ENCODE results near the gene CFAP58. TPM values are rescaled to one million over a fixed set of nuclear protein-coding genes. Genes with fewer than 3 reads are reported as not detected.

CFAP58 gene
- total and polyA plus RNA-seq, 2 of the 13 experiments (the other 11 are each of a cell fraction or from before 2014, with no cell fraction given): 0.03 TPM; not detected in 1

DNA sequence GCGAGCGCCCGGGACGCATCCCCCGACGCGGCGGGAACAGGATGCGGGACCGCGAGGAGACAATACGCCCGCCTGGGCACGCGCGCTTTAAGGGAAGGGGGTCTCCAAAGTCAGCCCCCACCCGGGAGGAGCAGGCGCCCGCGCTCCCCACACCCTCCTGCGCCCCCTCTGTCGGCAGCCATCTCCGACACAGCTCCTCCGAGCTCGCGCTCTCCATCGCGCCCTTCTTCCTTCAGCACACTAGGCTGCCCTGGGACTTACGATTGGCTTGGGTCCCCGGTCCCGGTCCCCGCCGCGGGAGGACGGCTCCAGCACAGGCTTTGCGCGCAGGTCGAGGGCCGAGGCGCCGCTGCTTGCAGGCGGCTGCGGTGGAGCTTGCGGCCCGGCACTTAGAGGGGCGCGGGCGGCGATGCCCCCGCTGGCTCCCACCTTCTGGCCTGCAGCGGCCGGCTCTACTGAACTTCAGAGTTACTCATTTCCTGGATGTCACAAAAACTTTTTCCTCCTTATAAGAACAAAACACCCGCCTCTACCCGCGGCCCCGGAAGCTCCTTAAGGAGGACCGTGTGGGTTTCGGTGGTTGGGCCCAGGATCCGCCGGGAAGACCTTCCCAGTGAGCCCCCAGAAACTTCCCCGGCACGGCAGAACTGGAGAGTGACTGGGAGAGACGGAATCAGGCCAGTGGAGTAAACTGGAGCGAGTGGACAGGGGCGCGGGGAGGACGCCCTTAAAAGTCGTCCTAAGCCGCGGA, 15.5 kb upstream of the CFAP58 start, which contains the start of gene ITPRIP (continued):
- TF ChIP-seq SALL2 (CRISPR knock-in tag; IDR thresholded peaks at IDR 0.05) (peak; percentile 63; the same call in 1 of the 2 replicates), ZFP62 (CRISPR knock-in tag; IDR thresholded peaks at IDR 0.05) (no peak), MEIS2 (CRISPR knock-in tag; IDR thresholded peaks at IDR 0.05) (no peak), KLF9 (CRISPR knock-in tag; IDR thresholded peaks at IDR 0.05; ENCODE audit: low read depth) (no peak), ZNF720 (CRISPR knock-in tag; IDR thresholded peaks at IDR 0.05) (no peak), BCL6 (CRISPR knock-in tag; IDR thresholded peaks at IDR 0.05) (0 out of 2 replicates have a peak, but pooled peaks have one; percentile 11), GATAD2A (CRISPR knock-in tag; IDR thresholded peaks at IDR 0.05) (peak; percentile 29; the same call in 1 of the 2 replicates), GPN1 (CRISPR knock-in tag; IDR thresholded peaks at IDR 0.05; ENCODE audit: borderline replicate concordance) (no peak), YY1 (IDR thresholded peaks at IDR 0.05; ENCODE audit: insufficient read depth, insufficient replicate concordance, low read depth, low read length) (peak; percentile 25), ZNF225 (CRISPR knock-in tag; IDR thresholded peaks at IDR 0.05) (no peak), ZSCAN29 (CRISPR knock-in tag; conservative IDR thresholded peaks at IDR 0.05) (0 out of 2 replicates have a peak, but pooled peaks have one; percentile 19), ZNF614 (CRISPR knock-in tag; IDR thresholded peaks at IDR 0.05; ENCODE audit: borderline replicate concordance) (no peak), ZNF264 (CRISPR knock-in tag; IDR thresholded peaks at IDR 0.05) (no peak), ZNF773 (CRISPR knock-in tag; IDR thresholded peaks at IDR 0.05; ENCODE audit: borderline replicate concordance) (no peak), ZMYM3 (CRISPR knock-in tag; IDR thresholded peaks at IDR 0.05) (no peak)
- TF ChIP-seq, protein P1, sequence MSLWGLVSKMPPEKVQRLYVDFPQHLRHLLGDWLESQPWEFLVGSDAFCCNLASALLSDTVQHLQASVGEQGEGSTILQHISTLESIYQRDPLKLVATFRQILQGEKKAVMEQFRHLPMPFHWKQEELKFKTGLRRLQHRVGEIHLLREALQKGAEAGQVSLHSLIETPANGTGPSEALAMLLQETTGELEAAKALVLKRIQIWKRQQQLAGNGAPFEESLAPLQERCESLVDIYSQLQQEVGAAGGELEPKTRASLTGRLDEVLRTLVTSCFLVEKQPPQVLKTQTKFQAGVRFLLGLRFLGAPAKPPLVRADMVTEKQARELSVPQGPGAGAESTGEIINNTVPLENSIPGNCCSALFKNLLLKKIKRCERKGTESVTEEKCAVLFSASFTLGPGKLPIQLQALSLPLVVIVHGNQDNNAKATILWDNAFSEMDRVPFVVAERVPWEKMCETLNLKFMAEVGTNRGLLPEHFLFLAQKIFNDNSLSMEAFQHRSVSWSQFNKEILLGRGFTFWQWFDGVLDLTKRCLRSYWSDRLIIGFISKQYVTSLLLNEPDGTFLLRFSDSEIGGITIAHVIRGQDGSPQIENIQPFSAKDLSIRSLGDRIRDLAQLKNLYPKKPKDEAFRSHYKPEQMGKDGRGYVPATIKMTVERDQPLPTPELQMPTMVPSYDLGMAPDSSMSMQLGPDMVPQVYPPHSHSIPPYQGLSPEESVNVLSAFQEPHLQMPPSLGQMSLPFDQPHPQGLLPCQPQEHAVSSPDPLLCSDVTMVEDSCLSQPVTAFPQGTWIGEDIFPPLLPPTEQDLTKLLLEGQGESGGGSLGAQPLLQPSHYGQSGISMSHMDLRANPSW (CRISPR knock-in tag; IDR thresholded peaks at IDR 0.05; ENCODE audit: borderline replicate concordance): no peak
- TF ChIP-seq, protein P2, sequence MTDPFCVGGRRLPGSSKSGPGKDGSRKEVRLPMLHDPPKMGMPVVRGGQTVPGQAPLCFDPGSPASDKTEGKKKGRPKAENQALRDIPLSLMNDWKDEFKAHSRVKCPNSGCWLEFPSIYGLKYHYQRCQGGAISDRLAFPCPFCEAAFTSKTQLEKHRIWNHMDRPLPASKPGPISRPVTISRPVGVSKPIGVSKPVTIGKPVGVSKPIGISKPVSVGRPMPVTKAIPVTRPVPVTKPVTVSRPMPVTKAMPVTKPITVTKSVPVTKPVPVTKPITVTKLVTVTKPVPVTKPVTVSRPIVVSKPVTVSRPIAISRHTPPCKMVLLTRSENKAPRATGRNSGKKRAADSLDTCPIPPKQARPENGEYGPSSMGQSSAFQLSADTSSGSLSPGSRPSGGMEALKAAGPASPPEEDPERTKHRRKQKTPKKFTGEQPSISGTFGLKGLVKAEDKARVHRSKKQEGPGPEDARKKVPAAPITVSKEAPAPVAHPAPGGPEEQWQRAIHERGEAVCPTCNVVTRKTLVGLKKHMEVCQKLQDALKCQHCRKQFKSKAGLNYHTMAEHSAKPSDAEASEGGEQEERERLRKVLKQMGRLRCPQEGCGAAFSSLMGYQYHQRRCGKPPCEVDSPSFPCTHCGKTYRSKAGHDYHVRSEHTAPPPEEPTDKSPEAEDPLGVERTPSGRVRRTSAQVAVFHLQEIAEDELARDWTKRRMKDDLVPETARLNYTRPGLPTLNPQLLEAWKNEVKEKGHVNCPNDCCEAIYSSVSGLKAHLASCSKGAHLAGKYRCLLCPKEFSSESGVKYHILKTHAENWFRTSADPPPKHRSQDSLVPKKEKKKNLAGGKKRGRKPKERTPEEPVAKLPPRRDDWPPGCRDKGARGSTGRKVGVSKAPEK (CRISPR knock-in tag; IDR thresholded peaks at IDR 0.05; ENCODE audit: borderline replicate concordance): peak; percentile 81; the same call in 1 of the 2 replicates
- TF ChIP-seq, protein P3, sequence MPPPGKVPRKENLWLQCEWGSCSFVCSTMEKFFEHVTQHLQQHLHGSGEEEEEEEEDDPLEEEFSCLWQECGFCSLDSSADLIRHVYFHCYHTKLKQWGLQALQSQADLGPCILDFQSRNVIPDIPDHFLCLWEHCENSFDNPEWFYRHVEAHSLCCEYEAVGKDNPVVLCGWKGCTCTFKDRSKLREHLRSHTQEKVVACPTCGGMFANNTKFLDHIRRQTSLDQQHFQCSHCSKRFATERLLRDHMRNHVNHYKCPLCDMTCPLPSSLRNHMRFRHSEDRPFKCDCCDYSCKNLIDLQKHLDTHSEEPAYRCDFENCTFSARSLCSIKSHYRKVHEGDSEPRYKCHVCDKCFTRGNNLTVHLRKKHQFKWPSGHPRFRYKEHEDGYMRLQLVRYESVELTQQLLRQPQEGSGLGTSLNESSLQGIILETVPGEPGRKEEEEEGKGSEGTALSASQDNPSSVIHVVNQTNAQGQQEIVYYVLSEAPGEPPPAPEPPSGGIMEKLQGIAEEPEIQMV (CRISPR knock-in tag; IDR thresholded peaks at IDR 0.05; ENCODE audit: low read depth): 0 out of 2 replicates have a peak, but pooled peaks have one; percentile 25
- TF ChIP-seq, protein P4, sequence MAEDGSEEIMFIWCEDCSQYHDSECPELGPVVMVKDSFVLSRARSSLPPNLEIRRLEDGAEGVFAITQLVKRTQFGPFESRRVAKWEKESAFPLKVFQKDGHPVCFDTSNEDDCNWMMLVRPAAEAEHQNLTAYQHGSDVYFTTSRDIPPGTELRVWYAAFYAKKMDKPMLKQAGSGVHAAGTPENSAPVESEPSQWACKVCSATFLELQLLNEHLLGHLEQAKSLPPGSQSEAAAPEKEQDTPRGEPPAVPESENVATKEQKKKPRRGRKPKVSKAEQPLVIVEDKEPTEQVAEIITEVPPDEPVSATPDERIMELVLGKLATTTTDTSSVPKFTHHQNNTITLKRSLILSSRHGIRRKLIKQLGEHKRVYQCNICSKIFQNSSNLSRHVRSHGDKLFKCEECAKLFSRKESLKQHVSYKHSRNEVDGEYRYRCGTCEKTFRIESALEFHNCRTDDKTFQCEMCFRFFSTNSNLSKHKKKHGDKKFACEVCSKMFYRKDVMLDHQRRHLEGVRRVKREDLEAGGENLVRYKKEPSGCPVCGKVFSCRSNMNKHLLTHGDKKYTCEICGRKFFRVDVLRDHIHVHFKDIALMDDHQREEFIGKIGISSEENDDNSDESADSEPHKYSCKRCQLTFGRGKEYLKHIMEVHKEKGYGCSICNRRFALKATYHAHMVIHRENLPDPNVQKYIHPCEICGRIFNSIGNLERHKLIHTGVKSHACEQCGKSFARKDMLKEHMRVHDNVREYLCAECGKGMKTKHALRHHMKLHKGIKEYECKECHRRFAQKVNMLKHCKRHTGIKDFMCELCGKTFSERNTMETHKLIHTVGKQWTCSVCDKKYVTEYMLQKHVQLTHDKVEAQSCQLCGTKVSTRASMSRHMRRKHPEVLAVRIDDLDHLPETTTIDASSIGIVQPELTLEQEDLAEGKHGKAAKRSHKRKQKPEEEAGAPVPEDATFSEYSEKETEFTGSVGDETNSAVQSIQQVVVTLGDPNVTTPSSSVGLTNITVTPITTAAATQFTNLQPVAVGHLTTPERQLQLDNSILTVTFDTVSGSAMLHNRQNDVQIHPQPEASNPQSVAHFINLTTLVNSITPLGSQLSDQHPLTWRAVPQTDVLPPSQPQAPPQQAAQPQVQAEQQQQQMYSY (CRISPR knock-in tag; IDR thresholded peaks at IDR 0.05): no peak
